LHCN-M2 (cell line): Measurements from ENCODE around the gene EFTUD2. TPM values are rescaled to one million over a fixed set of nuclear protein-coding genes. Genes with fewer than 3 reads are reported as not detected.
"Not testable (repeated sequence)": the region's sequence is repeated elsewhere in the genome, so short reads cannot be mapped to it uniquely, and the experiment has no call there.

ENCODE experiments used
- DNase-seq: peaks from one replicate; pipeline ENCODE4 v3.0.0-alpha.2; 2012; ENCODE audit warnings: low read depth
- polyA plus RNA-seq: library from polyadenylated mRNA; unstranded; fragments of >200 nt; gene quantifications from one replicate; pipeline ENCODE4 v1.2.1, GENCODE V29; 2012; ENCODE audit warnings: missing spikeins
- total RNA-seq: library from RNA; depleted of rRNA; stranded (reverse); fragments of >200 nt; gene quantifications from 2 replicates; pipeline ENCODE4 v1.2.3, GENCODE V29; 2014; rRNA removed

Gene EFTUD2
- 106 and 107 TPM in 2 replicates for total RNA-seq
- 112 TPM for polyA plus RNA-seq

- DNase-seq: peak; percentile 81
These were observed at the start of gene EFTUD2 for GRCh38 chr17:44899074-44899782. EFTUD2 (minus strand) TSS chr17:44899445; CDS start chr17:44894521, 4,924 bp downstream.

DNA sequence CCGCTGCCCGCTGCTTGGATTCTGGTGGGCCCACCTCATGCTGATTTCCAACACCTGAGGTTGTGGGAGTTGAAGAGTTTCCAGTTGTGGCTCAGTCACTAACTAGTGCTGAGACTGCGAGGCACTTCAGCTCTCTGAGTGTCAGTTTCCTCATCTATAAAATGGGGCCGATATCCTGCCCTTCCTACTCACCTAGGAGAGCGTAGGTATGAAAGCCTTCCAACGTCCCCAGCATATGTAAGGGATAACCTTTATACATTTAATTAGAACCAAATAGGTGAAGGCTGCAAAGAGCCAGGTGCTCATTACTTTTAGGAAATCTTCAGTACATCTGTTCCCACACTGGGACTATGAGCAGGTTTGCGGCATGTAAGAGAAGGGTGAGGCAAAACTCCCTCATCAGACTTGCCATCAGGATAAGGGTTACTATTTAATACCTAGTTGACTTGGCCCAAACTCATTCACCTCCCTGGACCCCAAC is 49.1 kb upstream of the EFTUD2 start:
- DNase-seq: no peak

GRCh38 chr17:44947461-44948314 is 48.4 kb upstream of the EFTUD2 start, which contains the start of gene KIF18B:
KIF18B (minus strand) TSS chr17:44947773; CDS start chr17:44936344, 11,429 bp downstream.
- peak; percentile 97 for DNase-seq

DNA sequence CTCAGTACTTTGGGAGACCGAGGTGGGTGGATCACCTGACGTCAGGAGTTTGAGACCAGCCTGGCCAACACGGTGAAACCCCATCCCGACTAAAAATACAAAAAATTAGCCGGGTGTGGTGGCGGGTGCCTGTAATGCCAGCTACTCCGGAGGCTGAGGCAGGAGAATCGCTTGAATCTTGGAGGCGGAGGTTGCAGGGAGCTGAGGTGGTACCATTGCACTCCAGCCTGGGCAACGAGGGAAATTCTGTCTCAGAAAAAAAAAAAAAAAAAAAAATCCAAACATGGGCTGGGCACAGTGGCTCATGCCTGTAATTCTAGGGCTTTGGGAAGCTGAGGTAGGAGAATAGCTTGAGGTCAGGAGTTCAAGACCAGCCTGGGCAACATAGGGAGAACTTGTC is 46.4 kb upstream of the EFTUD2 start:
- not testable (repeated sequence) for DNase-seq

DNA sequence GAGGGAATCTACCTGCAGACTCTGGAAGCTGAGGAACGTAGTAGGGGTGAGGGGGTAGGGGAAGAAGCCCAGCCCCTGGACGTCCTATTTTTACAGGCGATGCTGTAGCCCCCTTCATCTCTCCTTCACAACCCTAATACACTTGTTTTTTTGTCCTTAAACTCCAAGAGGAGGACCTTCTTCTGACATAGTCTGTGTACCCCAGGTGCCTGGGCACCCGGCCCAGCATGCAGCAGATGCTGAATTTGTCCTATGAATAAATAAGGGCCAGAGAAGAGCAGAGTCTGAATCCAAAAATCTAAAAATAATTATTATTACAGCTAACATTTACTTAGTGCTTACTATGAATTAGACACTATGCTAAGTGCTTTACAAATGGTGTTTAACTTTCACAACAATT is 43.2 kb upstream of the EFTUD2 start:
- no peak for DNase-seq

GRCh38 chr17:44941712-44942331 is 42.6 kb upstream of the EFTUD2 start:
- no peak for DNase-seq

DNA sequence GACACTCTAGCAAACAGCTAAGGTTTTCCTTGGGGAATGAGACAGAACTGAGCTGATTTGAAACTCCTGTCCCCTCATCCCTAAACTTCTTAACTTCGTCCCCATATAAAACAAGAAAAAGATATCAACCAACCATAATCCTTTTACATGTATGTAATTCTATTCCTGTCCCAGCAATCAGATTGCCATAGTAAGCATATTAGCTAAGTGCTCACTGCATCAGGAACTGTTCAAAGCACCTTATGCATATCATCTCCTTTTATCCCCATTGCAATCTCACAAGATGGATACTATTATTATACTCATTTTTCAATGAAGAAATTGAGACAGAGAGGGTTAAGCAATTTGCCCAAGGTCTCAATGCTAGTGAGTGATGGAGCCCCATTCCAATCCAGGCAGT is 41.5 kb upstream of the EFTUD2 start:
- DNase-seq: no peak

DNA sequence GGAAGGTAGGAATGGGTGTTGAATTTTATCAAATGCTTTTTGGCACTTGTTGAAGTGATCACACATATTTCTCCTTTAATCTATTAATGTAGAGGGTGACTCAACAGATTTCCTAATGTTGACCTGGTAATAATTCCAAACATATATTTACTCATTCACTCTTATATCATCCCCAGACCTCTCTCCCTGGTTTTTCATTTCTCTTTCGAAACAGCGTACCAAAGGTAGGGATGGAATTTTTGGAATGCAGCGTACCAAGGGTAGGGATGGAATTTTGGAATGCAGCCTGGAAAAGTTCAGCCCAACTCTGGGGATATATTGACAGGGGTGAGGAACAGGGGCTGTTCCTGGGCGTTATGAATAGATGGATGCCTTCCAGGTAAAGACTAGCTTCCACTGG is 41.1 kb upstream of the EFTUD2 start:
- DNase-seq: no peak

GRCh38 chr17:44935116-44935515 is 35.9 kb upstream of the EFTUD2 start:
- no peak for DNase-seq

DNA sequence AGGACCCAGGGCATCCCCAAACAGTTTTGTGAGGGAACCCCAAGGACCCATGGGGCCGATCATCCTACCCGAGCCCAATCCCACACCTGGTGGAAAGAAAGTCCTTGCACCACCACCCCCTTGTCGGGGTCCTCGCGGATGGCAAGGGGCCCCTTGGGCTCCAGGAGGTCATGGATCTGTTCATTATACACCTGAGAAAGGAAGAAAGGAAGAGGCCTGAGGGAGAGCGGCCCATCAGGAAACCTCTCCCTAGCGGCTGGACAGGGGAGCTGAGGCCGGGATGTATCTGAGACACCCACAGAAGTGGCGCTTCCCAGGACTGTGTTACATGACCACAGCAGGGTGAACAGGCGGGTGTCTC is 35.5 kb upstream of the EFTUD2 start:
- DNase-seq: no peak

DNA sequence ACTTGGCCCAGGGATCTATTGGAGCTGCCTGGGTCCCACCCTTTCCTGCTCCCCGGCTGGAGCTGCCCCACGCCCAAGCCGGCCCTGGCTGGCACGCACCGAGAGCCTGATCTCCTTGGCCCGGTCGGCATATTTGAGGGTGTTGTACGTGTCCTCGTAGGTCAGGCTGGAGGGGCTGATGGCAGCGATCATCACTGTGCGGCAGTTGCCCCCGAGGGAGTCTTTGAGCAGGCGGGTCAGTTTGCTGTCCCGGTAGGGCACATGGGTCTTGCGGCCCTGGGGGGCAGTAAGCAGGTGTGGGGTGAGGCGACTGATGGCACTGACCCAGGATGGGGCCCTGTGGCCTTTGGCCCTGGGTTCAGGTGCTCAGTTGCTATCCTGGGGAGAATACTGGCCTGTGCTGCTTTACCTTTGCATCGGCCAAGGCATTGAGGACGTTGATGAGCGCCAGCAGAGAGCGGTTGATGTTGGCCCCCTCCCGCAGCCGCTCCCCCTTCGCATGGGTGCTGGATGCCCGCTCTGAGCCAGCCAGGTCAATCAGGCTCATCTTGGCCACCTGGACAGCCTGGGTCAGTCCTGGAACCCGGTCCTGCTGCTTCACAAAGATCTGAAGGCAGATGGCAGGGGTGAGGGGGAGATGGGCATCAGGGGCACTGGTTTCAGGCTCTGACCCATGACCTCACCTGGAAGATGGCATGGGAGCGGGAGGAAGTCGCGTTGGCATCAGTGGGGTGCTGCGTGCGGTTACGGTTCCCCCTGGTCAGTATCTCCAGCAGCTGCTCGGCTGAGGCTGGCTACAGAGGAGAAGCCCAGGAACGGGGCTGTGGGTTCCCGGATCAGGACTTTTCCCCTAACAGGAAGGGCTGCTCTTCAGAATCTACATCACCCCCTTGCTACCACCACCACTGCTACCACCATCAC is 34.8 kb upstream of the EFTUD2 start:
- no peak for DNase-seq

GRCh38 chr17:44932787-44933097 is 33.5 kb upstream of the EFTUD2 start:
- DNase-seq: no peak

GRCh38 chr17:44932096-44932786 is 33.0 kb upstream of the EFTUD2 start:
- no peak for DNase-seq

- no peak for DNase-seq
These were observed 32.1 kb upstream of the EFTUD2 start for GRCh38 chr17:44931376-44931775.

- DNase-seq: no peak
These were observed 31.4 kb upstream of the EFTUD2 start for GRCh38 chr17:44930667-44931066.

DNA sequence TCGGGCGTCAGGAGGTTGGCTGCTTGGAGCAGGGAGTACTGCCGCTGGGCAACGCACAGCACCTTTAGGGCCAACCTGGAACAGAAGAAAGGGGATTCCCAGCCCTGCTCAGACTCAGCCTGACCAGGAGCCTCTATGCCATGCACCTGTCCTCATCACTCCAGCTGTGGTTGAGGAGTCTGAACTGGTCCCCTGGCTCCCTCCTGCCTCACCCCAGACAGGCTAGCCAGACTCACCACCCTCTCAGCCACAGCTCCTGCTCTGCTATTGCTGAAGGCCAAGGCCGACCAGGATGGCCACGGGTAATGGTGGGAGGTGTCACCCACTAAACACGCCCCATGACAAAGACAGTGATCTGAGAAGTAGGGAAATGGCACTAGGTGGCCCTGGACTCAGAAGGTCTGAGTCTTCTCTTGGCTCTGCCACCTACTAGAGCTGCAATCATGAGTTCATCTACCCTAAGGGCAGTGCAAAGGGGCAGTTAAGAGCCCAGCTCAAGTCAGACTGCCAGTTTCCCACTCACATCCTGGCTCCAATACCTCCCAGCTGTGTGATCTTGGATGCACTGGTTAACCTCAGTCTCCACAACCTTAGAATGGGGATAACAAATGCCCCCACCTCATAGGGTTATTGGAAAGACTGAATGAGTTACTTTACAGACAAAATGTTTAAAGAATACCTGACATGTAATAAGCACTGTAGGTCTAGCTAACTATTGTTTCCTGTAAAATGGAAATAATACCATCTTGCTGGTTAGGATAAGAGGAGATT is 29.9 kb upstream of the EFTUD2 start:
- DNase-seq: peak; percentile 62

GRCh38 chr17:44928136-44928535 is 28.9 kb upstream of the EFTUD2 start:
- no peak for DNase-seq

DNA sequence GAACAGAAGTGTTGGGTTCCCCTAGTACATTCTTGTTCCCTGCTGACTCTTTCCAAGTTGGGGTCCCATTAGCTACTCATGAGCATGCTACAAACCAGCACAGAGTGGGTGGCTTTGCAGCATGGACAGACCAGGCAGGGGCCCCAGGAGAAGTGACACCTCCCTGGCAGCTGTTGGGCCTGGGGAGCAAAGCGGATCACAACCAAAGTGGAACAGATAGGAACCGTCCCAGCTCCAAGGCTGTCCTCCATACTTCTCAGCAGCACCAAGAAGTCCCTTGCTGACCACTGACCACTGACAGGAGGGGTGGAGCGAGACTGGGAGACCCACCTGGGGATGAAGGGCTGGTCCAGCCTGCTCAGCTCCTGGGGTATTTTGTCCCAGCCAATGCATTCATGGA is 28.5 kb upstream of the EFTUD2 start:
- no peak for DNase-seq

DNA sequence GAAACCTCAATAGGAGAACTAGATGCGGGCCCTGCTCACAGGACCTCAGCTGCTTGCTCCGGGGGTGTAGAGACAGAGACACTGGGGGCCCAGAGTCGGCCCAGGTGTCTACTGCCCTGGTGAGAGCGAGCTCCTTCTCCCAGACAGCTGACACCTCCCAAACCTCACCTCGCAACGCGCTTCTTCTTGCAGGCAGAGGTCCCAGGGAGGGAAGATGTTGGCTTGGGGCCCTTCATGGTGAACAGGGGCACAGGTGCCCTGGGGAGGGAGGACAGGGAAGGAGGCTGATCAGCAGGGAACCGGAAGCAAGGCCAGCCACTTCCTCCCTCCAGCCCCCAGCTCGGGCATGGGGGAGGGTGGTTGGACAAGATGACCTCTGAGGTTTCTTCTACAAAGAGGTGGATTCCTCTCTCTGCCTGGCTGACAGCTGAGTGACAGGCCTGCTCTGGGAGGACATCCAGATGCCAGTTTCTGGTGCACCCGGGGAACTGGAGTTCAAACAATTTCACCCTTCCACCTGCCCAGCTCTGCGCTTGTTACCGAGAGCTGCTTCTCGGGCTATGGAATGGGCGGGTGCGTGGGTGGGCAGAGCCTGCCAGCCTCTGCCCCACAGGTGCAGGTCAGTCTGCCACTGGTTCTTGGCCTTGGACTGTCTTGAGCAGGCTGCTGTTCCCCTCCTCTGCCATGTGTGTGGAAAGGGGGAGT is 27.7 kb upstream of the EFTUD2 start:
- DNase-seq: no peak
